HepG2 (cell line): ENCODE data around the gene TMEM222. TPM values are rescaled to one million over a fixed set of nuclear protein-coding genes. Genes with fewer than 3 reads are reported as not detected.

Experiments used
- CBX5 ChIP-seq: sonication (generic); formaldehyde crosslinking; IDR thresholded peaks from 2 replicates; pipeline ENCODE4 v1.4.0; 2020; ENCODE audit warnings: missing genetic modification reagents, borderline replicate concordance
- KDM4B ChIP-seq: sonication (generic); formaldehyde crosslinking; IDR thresholded peaks from 2 replicates; pipeline ENCODE4 v1.4.0; 2020; ENCODE audit warnings: missing genetic modification reagents
- MED8 ChIP-seq: sonication (generic); formaldehyde crosslinking; IDR thresholded peaks from 2 replicates; pipeline ENCODE4 v1.8.1; 2023; ENCODE audit warnings: mild to moderate bottlenecking, missing genetic modification reagents; ENCODE audit not compliant: insufficient replicate concordance
- MTA3 ChIP-seq: sonication (generic); formaldehyde crosslinking; IDR thresholded peaks from 2 replicates; pipeline ENCODE4 v1.4.0; 2020; ENCODE audit warnings: missing genetic modification reagents
- POLR2G ChIP-seq: fragments of 200-400 bp; formaldehyde crosslinking; IDR thresholded peaks from 2 replicates; pipeline ENCODE4 v1.6.1; 2018; ENCODE audit warnings: mild to moderate bottlenecking, low read depth, low read length, moderate library complexity
- RBFOX2 ChIP-seq: fragments of 200-400 bp; formaldehyde crosslinking; IDR thresholded peaks from 2 replicates; pipeline ENCODE4 v1.6.1; 2017; ENCODE audit warnings: low read depth, mild to moderate bottlenecking, low read length
- TP53 ChIP-seq: sonication (generic); formaldehyde crosslinking; conservative IDR thresholded peaks from 2 replicates; pipeline ENCODE4 v1.4.0; 2020; ENCODE audit warnings: missing genetic modification reagents
- ZNF605 ChIP-seq: sonication (generic); formaldehyde crosslinking; IDR thresholded peaks from 2 replicates; pipeline ENCODE4 v1.8.0; 2022; ENCODE audit warnings: mild to moderate bottlenecking, missing genetic modification reagents
- ZNF644 ChIP-seq: IDR thresholded peaks from 2 replicates; pipeline ENCODE4 v1.6.1; 2016; ENCODE audit warnings: low read depth
- ZNF724P ChIP-seq: sonication (generic); formaldehyde crosslinking; IDR thresholded peaks from 2 replicates; pipeline ENCODE4 v1.8.0; 2022; ENCODE audit warnings: missing genetic modification reagents, borderline replicate concordance
- polyA plus RNA-seq, 8 experiments: library from polyadenylated mRNA; depleted of rRNA in 3 of 8; stranded (reverse) in 7 of 8; unstranded in 1 of 8; fragments of >200 nt; fragmentation: Illumina TruSeq in 4 of 8; extraction: Trizol in 4 of 8; gene quantifications; 2 replicates each; pipeline versions ENCODE4 v1.2.1 to v1.2.3, GENCODE V29; 2011 to 2016; ENCODE audit warnings: low read depth in 4 of 8, missing spikeins in 1 of 8, mixed read lengths in 1 of 8; ENCODE audit not compliant: insufficient read depth in 1 of 8
- total RNA-seq, 5 experiments: library from RNA; depleted of rRNA; stranded (reverse); fragments of >200 nt; fragmentation: Illumina TruSeq; extraction: Trizol; gene quantifications; 2 replicates each; pipeline ENCODE4 v1.2.3, GENCODE V29; 2016; ENCODE audit warnings: low read depth in 1 of 5
- TF ChIP-seq, protein P1 (sequence below): sonication (generic); formaldehyde crosslinking; IDR thresholded peaks from 2 replicates; pipeline ENCODE4 v1.5.1; 2020; ENCODE audit warnings: mild to moderate bottlenecking, missing genetic modification reagents
- TF ChIP-seq, protein P2 (sequence below): sonication (generic); formaldehyde crosslinking; IDR thresholded peaks from 2 replicates; pipeline ENCODE4 v1.5.0; 2020; ENCODE audit warnings: missing genetic modification reagents
- TF ChIP-seq, protein P3 (sequence below): sonication (generic); formaldehyde crosslinking; IDR thresholded peaks from 2 replicates; pipeline ENCODE4 v1.9.0; 2021; ENCODE audit warnings: mild to moderate bottlenecking, missing genetic modification reagents
- TF ChIP-seq, protein P4 (sequence below): IDR thresholded peaks from 2 replicates; pipeline ENCODE4 v1.4.0; 2020; ENCODE audit warnings: mild to moderate bottlenecking, missing genetic modification reagents

Gene TMEM222
- total and polyA plus RNA-seq, 2 of the 13 experiments (the other 11 are each of a cell fraction or from before 2014, with no cell fraction given) = 22.7 to 29.6 TPM

DNA sequence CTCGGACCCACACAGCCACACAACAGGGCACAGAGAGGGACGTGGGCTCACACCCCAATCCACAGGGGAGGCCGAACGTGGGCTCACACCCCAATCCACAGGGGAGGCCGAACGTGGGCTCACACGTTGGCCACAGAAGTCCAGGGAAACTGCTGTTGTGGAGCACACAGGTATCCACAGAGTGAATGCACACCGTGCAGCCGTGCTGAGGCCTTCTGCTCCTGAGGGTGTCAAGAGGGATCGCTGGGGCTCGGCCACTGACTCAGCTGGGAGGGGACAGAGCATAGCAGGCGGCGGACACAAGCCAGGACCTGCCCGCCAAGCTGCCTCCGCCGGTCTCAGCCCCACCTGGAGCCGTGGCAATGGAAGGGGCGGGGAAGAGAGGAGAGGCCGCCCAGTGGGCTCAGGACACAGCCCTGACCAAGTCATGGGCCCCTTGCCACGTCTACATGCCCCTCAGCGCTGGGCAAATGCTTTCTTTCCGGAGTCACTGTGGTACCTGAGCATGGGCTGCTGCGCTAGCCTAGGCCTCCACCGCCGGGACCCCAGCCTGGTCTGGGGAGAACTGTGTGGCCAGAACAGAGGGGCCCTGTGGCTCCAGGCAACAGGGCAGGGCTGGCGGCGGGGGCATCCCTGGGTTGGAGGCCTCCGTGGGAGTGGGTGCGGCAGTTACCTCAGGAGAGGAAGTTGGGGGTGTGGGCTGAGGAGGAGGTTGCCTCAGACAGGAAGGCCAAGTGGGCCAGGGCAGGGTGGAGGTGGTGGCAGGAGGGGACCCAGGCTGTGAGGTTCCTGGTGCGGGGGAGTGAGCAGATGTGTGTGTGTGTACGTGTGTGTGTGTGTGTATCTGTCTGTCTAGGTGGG, 21.0 kb downstream of the TMEM222 start (continued):
- TF ChIP-seq RBFOX2 (peak; percentile 67), TP53 (CRISPR knock-in tag) (0 out of 2 replicates have a peak, but pooled peaks have one; percentile 55), ZNF644 (CRISPR knock-in tag) (no peak), ZNF724P (CRISPR knock-in tag) (peak; percentile 29; the same call in 1 of the 2 replicates), KDM4B (CRISPR knock-in tag) (0 out of 2 replicates have a peak, but pooled peaks have one; percentile 19), CBX5 (CRISPR knock-in tag) (no peak), MED8 (CRISPR knock-in tag) (no peak), POLR2G (peak; percentile 59), ZNF605 (CRISPR knock-in tag) (peak; percentile 49; the same call in 1 of the 2 replicates), MTA3 (CRISPR knock-in tag) (no peak)
- TF ChIP-seq, protein P1, sequence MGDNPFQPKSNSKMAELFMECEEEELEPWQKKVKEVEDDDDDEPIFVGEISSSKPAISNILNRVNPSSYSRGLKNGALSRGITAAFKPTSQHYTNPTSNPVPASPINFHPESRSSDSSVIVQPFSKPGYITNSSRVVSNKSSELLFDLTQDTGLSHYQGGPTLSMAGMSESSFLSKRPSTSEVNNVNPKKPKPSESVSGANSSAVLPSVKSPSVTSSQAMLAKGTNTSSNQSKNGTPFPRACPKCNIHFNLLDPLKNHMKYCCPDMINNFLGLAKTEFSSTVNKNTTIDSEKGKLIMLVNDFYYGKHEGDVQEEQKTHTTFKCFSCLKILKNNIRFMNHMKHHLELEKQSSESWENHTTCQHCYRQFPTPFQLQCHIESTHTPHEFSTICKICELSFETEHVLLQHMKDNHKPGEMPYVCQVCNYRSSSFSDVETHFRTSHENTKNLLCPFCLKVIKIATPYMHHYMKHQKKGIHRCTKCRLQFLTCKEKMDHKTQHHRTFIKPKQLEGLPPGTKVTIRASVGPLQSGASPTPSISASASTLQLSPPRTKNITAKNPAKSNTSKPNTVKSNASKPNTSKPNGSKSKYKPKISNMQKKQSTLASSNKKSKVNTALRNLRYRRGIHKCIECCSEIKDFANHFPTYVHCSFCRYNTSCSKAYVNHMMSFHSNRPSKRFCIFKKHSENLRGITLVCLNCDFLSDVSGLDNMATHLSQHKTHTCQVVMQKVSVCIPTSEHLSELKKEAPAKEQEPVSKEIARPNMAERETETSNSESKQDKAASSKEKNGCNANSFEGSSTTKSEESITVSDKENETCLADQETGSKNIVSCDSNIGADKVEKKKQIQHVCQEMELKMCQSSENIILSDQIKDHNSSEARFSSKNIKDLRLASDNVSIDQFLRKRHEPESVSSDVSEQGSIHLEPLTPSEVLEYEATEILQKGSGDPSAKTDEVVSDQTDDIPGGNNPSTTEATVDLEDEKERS (CRISPR knock-in tag) = no peak
- TF ChIP-seq, protein P2, sequence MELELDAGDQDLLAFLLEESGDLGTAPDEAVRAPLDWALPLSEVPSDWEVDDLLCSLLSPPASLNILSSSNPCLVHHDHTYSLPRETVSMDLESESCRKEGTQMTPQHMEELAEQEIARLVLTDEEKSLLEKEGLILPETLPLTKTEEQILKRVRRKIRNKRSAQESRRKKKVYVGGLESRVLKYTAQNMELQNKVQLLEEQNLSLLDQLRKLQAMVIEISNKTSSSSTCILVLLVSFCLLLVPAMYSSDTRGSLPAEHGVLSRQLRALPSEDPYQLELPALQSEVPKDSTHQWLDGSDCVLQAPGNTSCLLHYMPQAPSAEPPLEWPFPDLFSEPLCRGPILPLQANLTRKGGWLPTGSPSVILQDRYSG (CRISPR knock-in tag) = no peak
- TF ChIP-seq, protein P3, sequence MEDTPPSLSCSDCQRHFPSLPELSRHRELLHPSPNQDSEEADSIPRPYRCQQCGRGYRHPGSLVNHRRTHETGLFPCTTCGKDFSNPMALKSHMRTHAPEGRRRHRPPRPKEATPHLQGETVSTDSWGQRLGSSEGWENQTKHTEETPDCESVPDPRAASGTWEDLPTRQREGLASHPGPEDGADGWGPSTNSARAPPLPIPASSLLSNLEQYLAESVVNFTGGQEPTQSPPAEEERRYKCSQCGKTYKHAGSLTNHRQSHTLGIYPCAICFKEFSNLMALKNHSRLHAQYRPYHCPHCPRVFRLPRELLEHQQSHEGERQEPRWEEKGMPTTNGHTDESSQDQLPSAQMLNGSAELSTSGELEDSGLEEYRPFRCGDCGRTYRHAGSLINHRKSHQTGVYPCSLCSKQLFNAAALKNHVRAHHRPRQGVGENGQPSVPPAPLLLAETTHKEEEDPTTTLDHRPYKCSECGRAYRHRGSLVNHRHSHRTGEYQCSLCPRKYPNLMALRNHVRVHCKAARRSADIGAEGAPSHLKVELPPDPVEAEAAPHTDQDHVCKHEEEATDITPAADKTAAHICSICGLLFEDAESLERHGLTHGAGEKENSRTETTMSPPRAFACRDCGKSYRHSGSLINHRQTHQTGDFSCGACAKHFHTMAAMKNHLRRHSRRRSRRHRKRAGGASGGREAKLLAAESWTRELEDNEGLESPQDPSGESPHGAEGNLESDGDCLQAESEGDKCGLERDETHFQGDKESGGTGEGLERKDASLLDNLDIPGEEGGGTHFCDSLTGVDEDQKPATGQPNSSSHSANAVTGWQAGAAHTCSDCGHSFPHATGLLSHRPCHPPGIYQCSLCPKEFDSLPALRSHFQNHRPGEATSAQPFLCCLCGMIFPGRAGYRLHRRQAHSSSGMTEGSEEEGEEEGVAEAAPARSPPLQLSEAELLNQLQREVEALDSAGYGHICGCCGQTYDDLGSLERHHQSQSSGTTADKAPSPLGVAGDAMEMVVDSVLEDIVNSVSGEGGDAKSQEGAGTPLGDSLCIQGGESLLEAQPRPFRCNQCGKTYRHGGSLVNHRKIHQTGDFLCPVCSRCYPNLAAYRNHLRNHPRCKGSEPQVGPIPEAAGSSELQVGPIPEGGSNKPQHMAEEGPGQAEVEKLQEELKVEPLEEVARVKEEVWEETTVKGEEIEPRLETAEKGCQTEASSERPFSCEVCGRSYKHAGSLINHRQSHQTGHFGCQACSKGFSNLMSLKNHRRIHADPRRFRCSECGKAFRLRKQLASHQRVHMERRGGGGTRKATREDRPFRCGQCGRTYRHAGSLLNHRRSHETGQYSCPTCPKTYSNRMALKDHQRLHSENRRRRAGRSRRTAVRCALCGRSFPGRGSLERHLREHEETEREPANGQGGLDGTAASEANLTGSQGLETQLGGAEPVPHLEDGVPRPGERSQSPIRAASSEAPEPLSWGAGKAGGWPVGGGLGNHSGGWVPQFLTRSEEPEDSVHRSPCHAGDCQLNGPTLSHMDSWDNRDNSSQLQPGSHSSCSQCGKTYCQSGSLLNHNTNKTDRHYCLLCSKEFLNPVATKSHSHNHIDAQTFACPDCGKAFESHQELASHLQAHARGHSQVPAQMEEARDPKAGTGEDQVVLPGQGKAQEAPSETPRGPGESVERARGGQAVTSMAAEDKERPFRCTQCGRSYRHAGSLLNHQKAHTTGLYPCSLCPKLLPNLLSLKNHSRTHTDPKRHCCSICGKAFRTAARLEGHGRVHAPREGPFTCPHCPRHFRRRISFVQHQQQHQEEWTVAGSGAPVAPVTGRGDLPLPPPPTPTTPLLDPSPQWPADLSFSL = peak; percentile 93
- TF ChIP-seq, protein P4, sequence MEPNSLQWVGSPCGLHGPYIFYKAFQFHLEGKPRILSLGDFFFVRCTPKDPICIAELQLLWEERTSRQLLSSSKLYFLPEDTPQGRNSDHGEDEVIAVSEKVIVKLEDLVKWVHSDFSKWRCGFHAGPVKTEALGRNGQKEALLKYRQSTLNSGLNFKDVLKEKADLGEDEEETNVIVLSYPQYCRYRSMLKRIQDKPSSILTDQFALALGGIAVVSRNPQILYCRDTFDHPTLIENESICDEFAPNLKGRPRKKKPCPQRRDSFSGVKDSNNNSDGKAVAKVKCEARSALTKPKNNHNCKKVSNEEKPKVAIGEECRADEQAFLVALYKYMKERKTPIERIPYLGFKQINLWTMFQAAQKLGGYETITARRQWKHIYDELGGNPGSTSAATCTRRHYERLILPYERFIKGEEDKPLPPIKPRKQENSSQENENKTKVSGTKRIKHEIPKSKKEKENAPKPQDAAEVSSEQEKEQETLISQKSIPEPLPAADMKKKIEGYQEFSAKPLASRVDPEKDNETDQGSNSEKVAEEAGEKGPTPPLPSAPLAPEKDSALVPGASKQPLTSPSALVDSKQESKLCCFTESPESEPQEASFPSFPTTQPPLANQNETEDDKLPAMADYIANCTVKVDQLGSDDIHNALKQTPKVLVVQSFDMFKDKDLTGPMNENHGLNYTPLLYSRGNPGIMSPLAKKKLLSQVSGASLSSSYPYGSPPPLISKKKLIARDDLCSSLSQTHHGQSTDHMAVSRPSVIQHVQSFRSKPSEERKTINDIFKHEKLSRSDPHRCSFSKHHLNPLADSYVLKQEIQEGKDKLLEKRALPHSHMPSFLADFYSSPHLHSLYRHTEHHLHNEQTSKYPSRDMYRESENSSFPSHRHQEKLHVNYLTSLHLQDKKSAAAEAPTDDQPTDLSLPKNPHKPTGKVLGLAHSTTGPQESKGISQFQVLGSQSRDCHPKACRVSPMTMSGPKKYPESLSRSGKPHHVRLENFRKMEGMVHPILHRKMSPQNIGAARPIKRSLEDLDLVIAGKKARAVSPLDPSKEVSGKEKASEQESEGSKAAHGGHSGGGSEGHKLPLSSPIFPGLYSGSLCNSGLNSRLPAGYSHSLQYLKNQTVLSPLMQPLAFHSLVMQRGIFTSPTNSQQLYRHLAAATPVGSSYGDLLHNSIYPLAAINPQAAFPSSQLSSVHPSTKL (CRISPR knock-in tag) = 0 out of 2 replicates have a peak, but pooled peaks have one; percentile 8
